Measurements from ENCODE around the gene SNTG2.

The SNTG2 gene

DNA sequence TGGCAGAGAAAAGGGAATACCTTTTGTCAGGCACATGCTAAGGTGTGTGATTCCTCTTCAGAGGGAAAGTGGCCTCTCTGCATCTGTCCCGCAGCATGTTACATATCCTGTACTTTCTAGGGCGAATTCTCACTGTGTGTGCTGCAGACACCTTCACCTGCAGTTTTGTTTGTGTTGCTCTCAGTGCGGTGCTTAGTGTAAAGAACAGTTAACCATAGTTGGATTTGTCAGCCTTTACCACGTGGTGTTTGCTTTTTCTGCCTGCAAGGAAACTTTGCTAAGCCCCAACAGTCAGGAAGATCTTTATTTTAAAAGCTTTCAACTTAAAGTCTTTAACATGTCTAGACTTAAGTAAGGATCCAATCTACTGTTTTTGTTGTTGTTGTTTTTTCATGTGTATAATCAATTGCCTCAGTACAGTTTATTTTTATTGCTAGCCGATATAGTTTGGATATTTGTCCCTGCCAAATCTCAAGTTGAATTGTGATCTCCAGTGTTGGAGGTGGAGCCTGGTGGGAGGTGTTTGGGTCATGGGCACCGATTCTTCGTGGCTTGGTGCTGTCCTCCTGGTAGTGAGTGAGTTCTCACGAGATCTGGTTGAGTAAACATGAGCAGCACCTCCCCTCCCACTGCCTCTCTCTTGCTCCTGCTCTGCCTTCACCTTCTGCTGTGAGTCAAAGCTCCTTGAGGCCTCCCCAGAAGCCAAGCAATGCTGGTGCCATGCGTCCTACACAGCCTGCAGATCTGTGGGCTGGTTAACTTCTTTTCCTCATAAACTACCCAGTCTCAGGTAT, 90.6 kb downstream of the SNTG2 start:
- no peak overlapping the region for H3K27ac ChIP-seq
- no peak overlapping the region for H3K4me3 ChIP-seq
- TF ChIP-seq FOXP2 (optimal IDR thresholded peaks at IDR 0.05; ENCODE audit: control extremely low read depth, extremely low read length, insufficient read depth) (no peak), POLR2AphosphoS5 (IDR thresholded peaks at IDR 0.05; ENCODE audit: borderline replicate concordance, low read depth, low read length) (no peak), EZH2 (IDR thresholded peaks at IDR 0.05) (no peak)
- no peaks in the 10 kb centered on the region for H3K36me3 ChIP-seq (ENCODE audit: insufficient read depth, low read length)
- DNase-seq (ENCODE audit: low read depth, low spot score), result no peak
- no peaks in the 10 kb centered on the region; the same call in 1 of the 2 replicates for H3K9me3 ChIP-seq (ENCODE audit: low read depth, low read length)
- no peak overlapping the region for H3K9ac ChIP-seq (ENCODE audit: insufficient read length)

DNA sequence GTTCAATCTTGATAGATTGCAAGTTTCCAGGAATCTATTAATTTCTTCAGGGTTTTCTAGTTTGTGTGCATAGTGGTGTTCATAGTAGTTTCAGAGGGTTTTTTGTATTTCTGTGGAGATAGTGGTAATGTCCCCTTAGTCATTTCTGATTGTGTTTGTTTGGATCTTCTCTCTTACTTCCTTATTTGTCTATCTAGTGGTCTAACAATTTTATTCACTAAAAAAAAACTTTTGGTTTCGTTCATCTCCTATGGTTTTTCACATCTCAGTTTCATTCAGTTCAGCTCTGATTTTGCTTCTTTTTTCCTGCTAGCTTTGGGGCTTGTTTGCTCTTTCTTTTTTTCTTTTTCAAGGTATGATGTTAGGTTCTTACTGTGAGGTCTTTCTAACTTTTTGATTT, 94.5 kb downstream of the SNTG2 start:
- no peak for TF ChIP-seq EZH2 (IDR thresholded peaks at IDR 0.05)
- TF ChIP-seq POLR2AphosphoS5 (IDR thresholded peaks at IDR 0.05; ENCODE audit: borderline replicate concordance, low read depth, low read length), result no peak
- TF ChIP-seq FOXP2 (optimal IDR thresholded peaks at IDR 0.05; ENCODE audit: control extremely low read depth, extremely low read length, insufficient read depth), result no peak
- Histone ChIP-seq H3K36me3 (ENCODE audit: insufficient read depth, low read length) (no peaks in the 10 kb centered on the region), H3K9me3 (ENCODE audit: low read depth, low read length) (no peaks in the 10 kb centered on the region; the same call in 1 of the 2 replicates), H3K4me3 (no peak overlapping the region), H3K27ac (no peak overlapping the region), H3K9ac (ENCODE audit: insufficient read length) (no peak overlapping the region)
- DNase-seq (ENCODE audit: low read depth, low spot score), result no peak

DNA sequence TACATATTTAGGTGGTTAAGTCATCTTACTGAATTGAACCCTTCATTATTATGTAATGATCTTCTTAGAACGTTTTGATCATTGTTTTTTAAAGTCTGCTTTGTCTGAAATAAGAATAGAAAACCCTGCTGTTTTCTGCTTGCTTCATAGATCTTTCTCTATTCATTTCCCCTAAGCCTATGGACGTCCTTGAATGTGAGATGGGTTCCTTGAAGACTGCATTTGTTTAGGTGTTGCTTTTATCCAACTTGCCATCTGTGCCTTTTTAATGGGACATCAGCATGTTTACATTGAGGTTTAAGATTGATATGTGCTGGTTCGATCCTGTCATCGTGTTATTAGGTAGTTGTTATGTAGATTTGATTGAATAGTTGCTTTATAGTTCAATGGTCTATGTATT, 95.4 kb downstream of the SNTG2 start:
- no peak for TF ChIP-seq EZH2 (IDR thresholded peaks at IDR 0.05)
- no peak for TF ChIP-seq FOXP2 (optimal IDR thresholded peaks at IDR 0.05; ENCODE audit: control extremely low read depth, extremely low read length, insufficient read depth)
- no peak for TF ChIP-seq POLR2AphosphoS5 (IDR thresholded peaks at IDR 0.05; ENCODE audit: borderline replicate concordance, low read depth, low read length)
- Histone ChIP-seq H3K9me3 (ENCODE audit: low read depth, low read length) (no peaks in the 10 kb centered on the region; the same call in 1 of the 2 replicates), H3K36me3 (ENCODE audit: insufficient read depth, low read length) (no peaks in the 10 kb centered on the region), H3K27ac (no peak overlapping the region), H3K4me3 (no peak overlapping the region), H3K9ac (ENCODE audit: insufficient read length) (no peak overlapping the region)
- DNase-seq (ENCODE audit: low read depth, low spot score), result no peak

DNA sequence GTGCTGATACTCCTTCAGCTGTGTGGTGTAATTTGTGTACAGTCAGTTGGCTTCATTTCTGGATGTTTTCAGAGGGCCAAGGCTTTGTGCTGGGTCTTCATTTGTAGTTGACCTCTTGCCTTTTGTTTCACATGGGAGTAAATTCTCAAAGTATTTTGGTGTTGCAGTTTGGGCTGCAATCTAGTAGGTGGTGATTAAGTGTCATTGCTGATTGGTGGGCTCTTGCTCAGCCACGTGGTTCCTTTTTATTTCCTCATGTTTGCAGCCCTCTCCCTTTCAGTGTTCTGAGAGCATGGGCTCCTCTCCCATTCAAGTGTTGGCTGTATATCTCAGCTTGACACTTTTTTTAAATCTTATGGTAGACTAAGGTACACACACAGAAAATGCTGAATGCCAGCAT, 96.8 kb downstream of the SNTG2 start:
- no peaks in the 10 kb centered on the region; the same call in 1 of the 2 replicates for H3K9me3 ChIP-seq (ENCODE audit: low read depth, low read length)
- no peak overlapping the region for H3K9ac ChIP-seq (ENCODE audit: insufficient read length)
- H3K4me3 ChIP-seq, result no peak overlapping the region
- no peak for DNase-seq (ENCODE audit: low read depth, low spot score)
- TF ChIP-seq FOXP2 (optimal IDR thresholded peaks at IDR 0.05; ENCODE audit: control extremely low read depth, extremely low read length, insufficient read depth) (no peak), EZH2 (IDR thresholded peaks at IDR 0.05) (no peak), POLR2AphosphoS5 (IDR thresholded peaks at IDR 0.05; ENCODE audit: borderline replicate concordance, low read depth, low read length) (no peak)
- H3K36me3 ChIP-seq (ENCODE audit: insufficient read depth, low read length), result no peaks in the 10 kb centered on the region
- H3K27ac ChIP-seq, result no peak overlapping the region

DNA sequence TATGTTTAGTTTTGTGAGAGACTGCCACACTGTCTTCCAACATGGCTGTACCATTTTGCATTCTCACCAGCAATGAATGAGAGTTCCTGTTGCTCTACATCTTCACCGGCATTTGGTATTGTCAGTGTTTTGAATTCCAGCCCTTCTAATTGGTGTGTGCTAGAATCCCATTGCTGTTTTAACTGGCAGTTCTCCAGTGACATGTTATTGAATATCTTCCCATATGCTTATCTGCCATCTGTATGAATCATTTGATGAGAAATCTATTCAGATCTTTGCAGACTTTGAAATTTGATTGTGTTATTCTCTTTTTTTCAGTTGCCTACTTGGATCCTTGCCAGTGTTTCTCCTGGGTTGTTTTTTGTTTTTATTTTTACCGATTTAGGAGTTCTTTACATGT, 99.0 kb downstream of the SNTG2 start:
- Histone ChIP-seq H3K9ac (ENCODE audit: insufficient read length) (no peak overlapping the region), H3K4me3 (no peak overlapping the region), H3K9me3 (ENCODE audit: low read depth, low read length) (no peaks in the 10 kb centered on the region), H3K27ac (no peak overlapping the region), H3K36me3 (ENCODE audit: insufficient read depth, low read length) (no peaks in the 10 kb centered on the region)
- DNase-seq (ENCODE audit: low read depth, low spot score), result no peak
- no peak for TF ChIP-seq EZH2 (IDR thresholded peaks at IDR 0.05)
- no peak for TF ChIP-seq FOXP2 (optimal IDR thresholded peaks at IDR 0.05; ENCODE audit: control extremely low read depth, extremely low read length, insufficient read depth)
- TF ChIP-seq POLR2AphosphoS5 (IDR thresholded peaks at IDR 0.05; ENCODE audit: borderline replicate concordance, low read depth, low read length), result no peak

DNA sequence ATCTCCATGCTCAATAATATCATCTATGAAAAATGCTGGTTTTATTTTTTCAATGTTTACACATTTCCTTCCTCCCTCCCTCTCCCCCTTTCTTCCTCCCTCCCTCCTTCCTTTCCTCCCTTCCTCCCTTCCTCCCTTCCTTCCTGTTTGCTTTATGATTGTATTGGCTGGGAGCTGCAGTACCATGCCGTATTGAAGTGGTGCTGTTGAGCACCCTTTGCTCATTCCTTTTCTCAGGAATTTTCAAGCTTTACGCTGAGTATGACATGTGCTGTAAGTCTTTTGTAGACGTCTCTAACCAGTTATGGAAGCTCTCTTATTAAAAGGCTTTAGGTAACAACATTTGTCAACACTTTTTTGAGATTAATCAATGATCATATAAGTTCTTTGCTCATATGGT, 100.4 kb downstream of the SNTG2 start:
- H3K9ac ChIP-seq (ENCODE audit: insufficient read length), result no peak overlapping the region
- H3K4me3 ChIP-seq, result no peak overlapping the region
- no peak overlapping the region for H3K27ac ChIP-seq
- no peaks in the 10 kb centered on the region for H3K9me3 ChIP-seq (ENCODE audit: low read depth, low read length)
- no peaks in the 10 kb centered on the region for H3K36me3 ChIP-seq (ENCODE audit: insufficient read depth, low read length)
- DNase-seq (ENCODE audit: low read depth, low spot score), result no peak
- no peak for TF ChIP-seq EZH2 (IDR thresholded peaks at IDR 0.05)
- no peak for TF ChIP-seq POLR2AphosphoS5 (IDR thresholded peaks at IDR 0.05; ENCODE audit: borderline replicate concordance, low read depth, low read length)
- no peak for TF ChIP-seq FOXP2 (optimal IDR thresholded peaks at IDR 0.05; ENCODE audit: control extremely low read depth, extremely low read length, insufficient read depth)

DNA sequence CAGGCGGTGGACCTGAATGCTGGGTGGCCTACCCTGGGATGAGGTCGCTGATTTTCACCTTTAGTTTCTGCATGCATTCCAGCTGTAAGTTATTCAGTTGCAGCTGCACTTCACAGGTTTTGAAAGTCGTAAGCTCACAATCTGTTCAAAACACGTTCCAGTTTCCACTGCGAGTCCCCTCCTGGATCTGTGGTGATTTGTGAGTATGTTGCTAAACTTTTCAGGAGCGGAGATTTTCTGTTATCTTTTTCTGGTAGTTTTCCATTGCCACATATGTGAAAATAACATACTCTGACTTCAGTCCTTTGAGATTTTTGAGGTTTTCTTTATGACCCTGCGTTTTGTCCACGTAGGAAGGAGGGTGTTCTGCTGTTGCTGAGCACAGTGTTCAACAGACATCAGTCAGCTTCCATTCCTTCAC, 102.1 kb downstream of the SNTG2 start:
- Histone ChIP-seq H3K9ac (ENCODE audit: insufficient read length) (no peak overlapping the region), H3K9me3 (ENCODE audit: low read depth, low read length) (no peaks in the 10 kb centered on the region), H3K4me3 (no peak overlapping the region), H3K27ac (no peak overlapping the region), H3K36me3 (ENCODE audit: insufficient read depth, low read length) (no peaks in the 10 kb centered on the region)
- TF ChIP-seq EZH2 (IDR thresholded peaks at IDR 0.05), result no peak
- no peak for TF ChIP-seq POLR2AphosphoS5 (IDR thresholded peaks at IDR 0.05; ENCODE audit: borderline replicate concordance, low read depth, low read length)
- no peak for DNase-seq (ENCODE audit: low read depth, low spot score)

DNA sequence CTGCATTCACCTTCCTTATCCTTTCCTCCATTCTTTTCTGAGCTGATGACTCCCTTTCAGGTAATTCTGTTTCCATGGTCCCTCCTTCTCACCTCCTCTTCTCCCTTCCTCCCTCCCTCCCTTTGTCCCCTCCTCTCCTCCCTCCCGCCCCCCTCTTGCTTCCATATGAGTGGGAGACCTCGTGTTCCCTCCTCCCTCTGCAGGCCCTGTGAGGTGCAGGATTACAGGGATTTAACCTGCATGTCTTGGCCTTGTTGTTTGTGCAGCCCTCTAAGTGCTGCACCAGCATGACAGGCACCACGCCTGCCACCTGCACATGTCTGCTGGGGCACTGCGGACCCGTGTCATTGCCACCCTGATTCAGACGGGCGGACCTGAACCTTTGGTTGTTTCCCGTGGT, 103.1 kb downstream of the SNTG2 start:
- Histone ChIP-seq H3K9me3 (ENCODE audit: low read depth, low read length) (no peaks in the 10 kb centered on the region), H3K9ac (ENCODE audit: insufficient read length) (no peak overlapping the region), H3K36me3 (ENCODE audit: insufficient read depth, low read length) (no peaks in the 10 kb centered on the region), H3K27ac (no peak overlapping the region), H3K4me3 (no peak overlapping the region)
- no peak for DNase-seq (ENCODE audit: low read depth, low spot score)
- TF ChIP-seq FOXP2 (optimal IDR thresholded peaks at IDR 0.05; ENCODE audit: control extremely low read depth, extremely low read length, insufficient read depth) (no peak), EZH2 (IDR thresholded peaks at IDR 0.05) (no peak), POLR2AphosphoS5 (IDR thresholded peaks at IDR 0.05; ENCODE audit: borderline replicate concordance, low read depth, low read length) (no peak)

DNA sequence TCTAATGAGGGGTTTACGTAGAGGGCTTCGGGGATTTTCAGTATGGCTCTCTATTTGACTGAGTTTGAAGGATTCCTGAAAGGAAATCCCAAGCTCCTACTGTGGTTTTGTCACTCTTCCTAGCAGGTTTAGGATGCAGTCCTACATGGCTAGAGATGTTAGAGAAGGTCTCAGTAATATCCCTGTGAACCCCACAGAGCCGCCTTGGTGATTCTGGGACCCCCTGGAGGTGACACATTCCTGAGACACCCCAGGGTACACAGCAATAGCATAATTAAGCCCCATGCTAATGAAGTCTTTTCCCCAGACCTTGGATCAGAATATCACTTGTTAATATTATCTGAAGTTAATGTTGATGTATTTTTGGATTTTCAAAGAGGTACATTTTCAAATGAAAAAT, 103.8 kb downstream of the SNTG2 start:
- Histone ChIP-seq H3K4me3 (no peak overlapping the region), H3K27ac (no peak overlapping the region), H3K9me3 (ENCODE audit: low read depth, low read length) (no peaks in the 10 kb centered on the region), H3K9ac (ENCODE audit: insufficient read length) (no peak overlapping the region), H3K36me3 (ENCODE audit: insufficient read depth, low read length) (no peaks in the 10 kb centered on the region)
- no peak for TF ChIP-seq FOXP2 (optimal IDR thresholded peaks at IDR 0.05; ENCODE audit: control extremely low read depth, extremely low read length, insufficient read depth)
- no peak for TF ChIP-seq EZH2 (IDR thresholded peaks at IDR 0.05)
- TF ChIP-seq POLR2AphosphoS5 (IDR thresholded peaks at IDR 0.05; ENCODE audit: borderline replicate concordance, low read depth, low read length), result no peak
- no peak for DNase-seq (ENCODE audit: low read depth, low spot score)
